Upper lobe of left lung (tissue), 6 donors: ENCODE results near the gene ANXA8L1. TPM values are rescaled to one million over a fixed set of nuclear protein-coding genes. Genes with fewer than 3 reads are reported as not detected.
A peak's percentile ranks its signal among the peaks of the same experiment; 100 is the strongest.
"Not testable (repeated sequence)": the region's sequence is repeated elsewhere in the genome, so short reads cannot be mapped to it uniquely, and the experiment has no call there.

Source experiments
- ATAC-seq, 2 donors: fragments of 200-7000 bp; cut with Tn5 transposase; one replicate each; pipeline ENCODE4 v1.9.1; 2022; ENCODE audit warnings: mild to moderate bottlenecking in 2 of 2, moderate library complexity in 2 of 2; ENCODE audit not compliant: low FRiP score in 2 of 2
- DNase-seq, 2 donors: peaks; one replicate each; pipeline ENCODE4 v3.0.0-alpha.2; 2019 to 2020
- H3K27ac ChIP-seq, 4 donors: fragments of 200-600 bp; sonication (generic); one replicate each; pipeline ENCODE4 v1.5.1; 2016 to 2019
- H3K27me3 ChIP-seq, 4 donors: fragments of 200-600 bp; sonication (generic); one replicate each; pipeline ENCODE4 v1.5.1; 2017 to 2019
- H3K36me3 ChIP-seq, 4 donors: fragments of 200-600 bp; sonication (generic); one replicate each; pipeline ENCODE4 v1.5.1; 2016 to 2019
- H3K4me1 ChIP-seq, 4 donors: fragments of 200-600 bp; sonication (generic); one replicate each; pipeline ENCODE4 v1.5.1; 2018 to 2019
- H3K4me3 ChIP-seq, 4 donors: fragments of 200-600 bp; sonication (generic); one replicate each; pipeline ENCODE4 v1.5.1; 2017 to 2019; ENCODE audit warnings: mild to moderate bottlenecking in 2 of 4, moderate library complexity in 1 of 4
- H3K9me3 ChIP-seq, 4 donors: fragments of 200-600 bp; sonication (generic); one replicate each; pipeline ENCODE4 v1.5.1; 2018 to 2019
- EP300 ChIP-seq, 4 donors: sonication (generic); formaldehyde crosslinking; IDR thresholded peaks; one replicate each; pipeline ENCODE4 v1.5.1; 2017; ENCODE audit warnings: antibody characterized with exemption in 4 of 4, control low read depth in 2 of 4
- POLR2A ChIP-seq, 4 donors: fragments of 450-650 bp; IDR thresholded peaks; one replicate each; pipeline ENCODE4 v1.5.1; 2016 to 2017; ENCODE audit warnings: antibody characterized with exemption in 4 of 4, mild to moderate bottlenecking in 2 of 4
- POLR2AphosphoS5 ChIP-seq, 2 donors: sonication (generic); formaldehyde crosslinking; IDR thresholded peaks; one replicate each; pipeline ENCODE4 v1.5.1; 2017; ENCODE audit warnings: antibody characterized with exemption in 2 of 2
- WGBS, 2 donors: methylation state at CpG; one replicate each; pipeline ENCODE4 v1.1.5; 2017 to 2018; 5-methylcytosine and 5-hydroxymethylcytosine counted together
- total RNA-seq, 6 donors: library from RNA; depleted of rRNA in 4 of 6; stranded (reverse); fragments of >200 nt in 4 of 6; gene quantifications; one replicate each; pipeline versions ENCODE4 v1.1.0 to v1.2.1, GENCODE V29; 2016 to 2021
- TF ChIP-seq, protein P1 (sequence below), 6 experiments: fragments of 450-650 bp in 4 of 6; fragments of 200-600 bp in 2 of 6; sonication (generic) in 2 of 6; IDR thresholded peaks; one replicate each; pipeline ENCODE4 v1.5.1; 2016 to 2019; ENCODE audit warnings: antibody characterized with exemption in 6 of 6
- donor health status: DM: no; HTN: no; CAD: no; lungs with moderate emphysema.
- donor health status: DM: no; HTN: yes; CAD: no; lungs with severe emphysema.

Gene ANXA8L1
- total RNA-seq, 6 donors from 2014 or later = 10.5 to 45.3 (median 27.0) TPM

DNA sequence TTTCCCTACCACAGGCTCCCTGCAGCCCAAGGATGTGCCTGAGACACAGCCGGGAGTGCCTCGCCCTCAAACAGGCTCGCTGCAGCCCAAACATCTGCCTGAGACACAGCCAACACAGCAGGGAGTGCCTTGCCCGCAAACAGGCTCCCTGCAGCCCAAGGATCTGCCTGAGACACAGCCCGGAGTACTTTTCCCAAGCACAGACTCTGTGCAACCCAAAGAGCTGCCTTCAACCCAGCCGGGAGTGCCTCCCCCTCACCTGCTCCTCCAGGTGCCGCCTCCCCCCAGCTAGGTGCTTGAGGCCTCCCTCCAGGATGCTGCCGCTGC, 45.9 kb upstream of the ANXA8L1 start:
- peak in 1 of 2 donors; percentile 30 for DNase-seq
- Histone ChIP-seq H3K27ac (no peak overlapping the region), H3K9me3 (no peaks in the 10 kb centered on the region), H3K27me3 (no peaks in the 10 kb centered on the region), H3K36me3 (no peaks in the 10 kb centered on the region), H3K4me1 (no peaks in the 10 kb centered on the region), H3K4me3 (no peak overlapping the region)
- peak in 1 of 2 donors; percentile 17 for ATAC-seq
- 62 to 72% methylated on average over 3 to 8 of the region's 8 CpGs for WGBS, 2 donors
- TF ChIP-seq POLR2A (IDR thresholded peaks at IDR 0.05) (no peak), POLR2AphosphoS5 (IDR thresholded peaks at IDR 0.05) (no peak), EP300 (IDR thresholded peaks at IDR 0.05) (no peak)
- TF ChIP-seq, protein P1, sequence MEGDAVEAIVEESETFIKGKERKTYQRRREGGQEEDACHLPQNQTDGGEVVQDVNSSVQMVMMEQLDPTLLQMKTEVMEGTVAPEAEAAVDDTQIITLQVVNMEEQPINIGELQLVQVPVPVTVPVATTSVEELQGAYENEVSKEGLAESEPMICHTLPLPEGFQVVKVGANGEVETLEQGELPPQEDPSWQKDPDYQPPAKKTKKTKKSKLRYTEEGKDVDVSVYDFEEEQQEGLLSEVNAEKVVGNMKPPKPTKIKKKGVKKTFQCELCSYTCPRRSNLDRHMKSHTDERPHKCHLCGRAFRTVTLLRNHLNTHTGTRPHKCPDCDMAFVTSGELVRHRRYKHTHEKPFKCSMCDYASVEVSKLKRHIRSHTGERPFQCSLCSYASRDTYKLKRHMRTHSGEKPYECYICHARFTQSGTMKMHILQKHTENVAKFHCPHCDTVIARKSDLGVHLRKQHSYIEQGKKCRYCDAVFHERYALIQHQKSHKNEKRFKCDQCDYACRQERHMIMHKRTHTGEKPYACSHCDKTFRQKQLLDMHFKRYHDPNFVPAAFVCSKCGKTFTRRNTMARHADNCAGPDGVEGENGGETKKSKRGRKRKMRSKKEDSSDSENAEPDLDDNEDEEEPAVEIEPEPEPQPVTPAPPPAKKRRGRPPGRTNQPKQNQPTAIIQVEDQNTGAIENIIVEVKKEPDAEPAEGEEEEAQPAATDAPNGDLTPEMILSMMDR (IDR thresholded peaks at IDR 0.05) = no peak

DNA sequence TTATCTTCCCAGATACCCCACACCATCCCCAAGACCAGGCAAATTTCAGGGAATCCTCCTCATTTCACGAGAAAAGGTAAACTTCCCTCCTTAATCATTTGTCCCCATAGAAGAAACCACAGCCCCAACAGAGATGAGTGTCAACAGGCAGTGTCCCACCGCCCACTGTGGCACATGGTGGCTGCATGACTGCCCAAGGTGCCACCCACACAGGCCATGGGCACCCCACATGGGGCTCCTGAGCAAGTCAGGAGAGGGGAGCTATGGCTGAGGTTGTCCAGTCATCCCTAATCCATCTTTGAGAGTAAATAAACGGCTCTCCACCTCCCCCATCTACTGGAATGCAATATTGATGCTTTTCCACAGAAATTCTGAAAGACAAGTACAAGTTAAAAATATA, 44.7 kb upstream of the ANXA8L1 start:
- Histone ChIP-seq H3K27ac (no peak overlapping the region), H3K36me3 (no peaks in the 10 kb centered on the region), H3K9me3 (no peaks in the 10 kb centered on the region), H3K4me1 (no peaks in the 10 kb centered on the region), H3K27me3 (no peaks in the 10 kb centered on the region), H3K4me3 (no peak overlapping the region)
- 69 to 71% methylated on average over 3 of the region's 3 CpGs for WGBS, 2 donors
- ATAC-seq (no peak), DNase-seq (no peak)
- TF ChIP-seq POLR2AphosphoS5 (IDR thresholded peaks at IDR 0.05) (no peak), POLR2A (IDR thresholded peaks at IDR 0.05) (no peak), EP300 (IDR thresholded peaks at IDR 0.05) (no peak)
- TF ChIP-seq, protein P1 (IDR thresholded peaks at IDR 0.05) = no peak

DNA sequence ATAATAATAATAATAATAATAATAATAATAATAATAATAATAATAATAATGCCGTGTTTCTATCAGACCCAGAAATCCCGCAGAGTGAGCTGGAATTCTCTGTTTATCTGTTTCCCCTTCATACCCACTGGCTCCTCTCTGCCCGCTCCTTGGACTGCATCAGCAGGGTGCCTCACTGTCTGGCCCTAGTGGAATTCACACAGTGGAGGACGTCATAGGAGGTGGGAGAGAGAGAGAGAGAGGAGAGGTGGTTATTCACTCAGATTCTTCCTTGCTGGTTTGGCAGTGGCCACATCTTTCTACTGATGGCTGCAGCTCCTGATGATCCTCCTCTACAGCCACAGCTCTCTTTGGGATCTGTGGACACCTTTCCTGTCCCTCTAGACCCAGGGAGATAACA, 10.1 kb upstream of the ANXA8L1 start:
- not testable (repeated sequence) for H3K4me1 ChIP-seq, H3K9me3 ChIP-seq, H3K4me3 ChIP-seq, H3K27ac ChIP-seq, DNase-seq, ATAC-seq, H3K27me3 ChIP-seq, H3K36me3 ChIP-seq
- WGBS, 2 donors = 77 to 90% methylated on average over 2 to 4 of the region's 4 CpGs

DNA sequence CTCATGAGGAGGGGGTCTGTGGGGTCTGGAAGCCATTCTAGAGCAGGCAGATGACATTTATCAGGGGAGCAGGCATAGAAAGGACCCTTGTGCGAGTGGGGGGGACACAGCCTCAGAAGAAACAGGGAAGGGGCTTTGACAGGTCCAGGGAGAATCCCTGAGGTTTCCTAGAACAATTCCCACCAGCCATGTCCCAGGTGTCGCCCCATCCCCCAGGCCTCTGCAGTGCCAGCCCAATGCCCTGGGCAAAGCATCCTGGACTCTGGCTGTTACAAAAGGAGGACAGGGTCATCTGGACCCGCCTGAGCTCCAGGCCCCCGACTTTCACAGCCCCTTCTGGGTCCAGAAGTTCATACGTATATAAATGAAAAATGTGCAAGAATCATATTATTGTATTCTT, 8.4 kb upstream of the ANXA8L1 start:
- ATAC-seq, H3K27me3 ChIP-seq, H3K9me3 ChIP-seq, H3K36me3 ChIP-seq, DNase-seq, H3K4me3 ChIP-seq, H3K4me1 ChIP-seq, H3K27ac ChIP-seq: not testable (repeated sequence)
- WGBS, 2 donors = 56% methylated on average over 1 of the region's 5 CpGs; no CpG with 5 or more reads in 1 of the 2 donors

DNA sequence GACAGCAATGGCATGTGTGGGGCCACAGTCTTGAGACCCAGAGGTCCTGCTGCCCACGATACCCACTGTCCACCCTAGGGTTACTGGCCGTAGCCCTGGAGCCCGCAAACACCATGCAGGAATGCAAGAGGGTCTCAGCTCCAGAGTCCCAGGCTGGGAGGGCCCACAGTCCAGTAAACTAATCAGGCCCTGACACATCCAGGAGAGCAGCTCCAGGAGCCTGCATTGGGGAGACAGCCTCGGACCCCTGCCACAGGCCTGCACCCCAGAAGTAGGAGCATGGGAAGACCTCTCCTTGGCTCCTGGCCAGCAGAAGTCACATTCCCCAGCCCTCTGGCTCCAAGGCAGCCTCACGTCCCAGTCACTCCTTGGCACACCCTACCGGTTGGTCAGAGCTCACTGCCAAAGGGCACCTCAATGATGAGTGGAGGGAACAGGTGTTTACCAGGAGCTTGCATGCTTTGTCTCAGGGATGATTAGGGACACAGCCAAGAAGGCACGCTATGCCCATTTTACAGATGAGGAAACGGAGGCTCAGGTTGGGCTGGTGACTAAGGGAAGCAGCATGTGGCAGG, 7.8 kb upstream of the ANXA8L1 start:
- H3K9me3 ChIP-seq, H3K27ac ChIP-seq, H3K27me3 ChIP-seq, H3K4me3 ChIP-seq, H3K36me3 ChIP-seq, H3K4me1 ChIP-seq, ATAC-seq: not testable (repeated sequence)
- WGBS, 2 donors = 76% methylated on average over 4 of the region's 8 CpGs; no CpG with 5 or more reads in 1 of the 2 donors
- peak in 1 of 2 donors; percentile 29 for DNase-seq

DNA sequence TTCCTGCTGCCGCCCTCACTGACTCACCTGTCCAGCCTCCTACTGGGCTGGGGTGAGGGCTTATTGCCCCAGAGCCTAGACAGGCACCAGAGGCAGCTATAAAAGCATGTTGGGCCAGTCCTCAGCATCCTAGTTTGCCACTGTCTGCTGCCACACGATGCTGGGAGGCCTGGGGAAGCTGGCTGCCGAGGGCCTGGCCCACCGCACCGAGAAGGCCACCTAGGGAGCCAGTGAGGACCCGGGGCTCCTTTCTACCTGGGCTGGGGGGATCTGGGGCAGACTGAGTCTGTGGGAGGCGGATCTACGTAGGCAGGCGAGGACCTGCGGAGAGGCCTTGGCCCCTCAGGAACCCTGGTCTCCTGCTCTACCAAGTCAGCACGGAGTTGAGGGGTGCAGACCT, 6.6 kb upstream of the ANXA8L1 start:
- not testable (repeated sequence) for H3K27ac ChIP-seq, H3K4me3 ChIP-seq, H3K4me1 ChIP-seq, DNase-seq, H3K27me3 ChIP-seq, H3K36me3 ChIP-seq, ATAC-seq, H3K9me3 ChIP-seq
- 97% methylated on average over 9 of the region's 11 CpGs; no CpG with 5 or more reads in 1 of the 2 donors for WGBS, 2 donors

DNA sequence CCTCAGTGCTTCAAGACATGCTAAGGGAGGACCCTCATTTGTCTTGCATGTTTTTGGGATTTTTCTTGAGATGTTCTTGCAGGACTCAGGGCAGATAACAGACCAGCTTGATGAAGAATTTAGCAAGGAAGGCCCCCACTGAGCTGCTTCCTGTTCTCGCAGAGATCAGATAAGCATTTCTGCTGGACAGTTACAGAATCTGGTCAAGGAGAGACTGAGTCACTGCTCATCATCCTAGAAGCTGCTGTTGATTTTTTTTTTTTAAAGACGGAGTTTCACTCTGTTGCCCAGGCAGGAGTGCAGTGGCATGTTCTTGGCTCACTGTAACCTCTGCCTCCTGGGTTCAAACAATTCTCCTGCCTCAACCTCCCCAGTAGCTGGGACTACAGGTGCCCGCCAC, 1.2 kb upstream of the ANXA8L1 start:
- H3K4me3 ChIP-seq, H3K27ac ChIP-seq, ATAC-seq, H3K36me3 ChIP-seq, H3K9me3 ChIP-seq, H3K27me3 ChIP-seq, H3K4me1 ChIP-seq, DNase-seq: not testable (repeated sequence)
- 43 to 85% methylated on average over 1 to 3 of the region's 3 CpGs for WGBS, 2 donors

DNA sequence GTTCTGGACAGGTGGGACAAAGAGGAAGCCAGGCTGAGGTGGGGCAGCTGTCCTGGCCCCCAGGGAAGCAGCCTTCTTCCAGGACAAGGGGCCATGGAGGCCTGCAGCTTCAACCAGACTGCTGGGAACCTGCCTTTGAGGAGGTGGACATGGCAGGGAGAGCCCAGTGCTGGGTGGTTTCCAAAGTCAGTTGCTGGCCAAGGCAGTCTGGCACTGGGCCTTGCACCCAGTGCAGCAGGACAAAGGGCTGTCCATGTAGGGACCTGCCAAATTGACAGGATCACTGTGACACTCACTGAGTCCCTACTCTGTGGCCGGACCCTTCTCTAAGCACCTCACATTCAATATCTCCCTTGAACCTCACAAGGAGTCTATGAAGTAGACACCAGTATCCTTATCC, 1.4 kb downstream of the ANXA8L1 start:
- H3K4me1 ChIP-seq, H3K4me3 ChIP-seq, DNase-seq, H3K27me3 ChIP-seq, H3K9me3 ChIP-seq, H3K27ac ChIP-seq, H3K36me3 ChIP-seq: not testable (repeated sequence)
- peak; percentile 7 to 13 for ATAC-seq
- WGBS, 2 donors = no CpG with 5 or more reads among the region's 1 CpG

DNA sequence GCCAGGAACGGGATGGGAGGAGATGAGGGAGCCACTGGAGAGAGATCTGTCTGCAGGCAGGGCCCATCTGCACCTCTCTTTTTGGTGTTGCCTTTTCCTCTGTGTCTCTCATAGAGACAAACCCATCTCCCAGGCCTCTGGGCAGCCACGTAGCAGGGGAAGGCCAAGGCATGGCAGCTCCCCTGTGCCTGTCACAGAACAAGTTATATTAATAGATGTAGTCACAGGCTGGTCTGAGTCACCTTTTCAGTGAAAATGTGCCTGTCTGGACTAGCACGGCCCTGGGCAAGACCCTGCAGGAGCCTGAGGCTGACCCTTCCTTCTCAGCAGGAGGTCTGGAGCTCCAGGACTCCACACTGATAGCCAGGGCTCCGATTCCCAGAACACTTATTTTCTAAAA, 2.1 kb downstream of the ANXA8L1 start:
- H3K27ac ChIP-seq, DNase-seq, H3K4me3 ChIP-seq, H3K36me3 ChIP-seq, H3K4me1 ChIP-seq, H3K27me3 ChIP-seq, H3K9me3 ChIP-seq: not testable (repeated sequence)
- ATAC-seq = peak in 1 of 2 donors; percentile 34
- WGBS, 2 donors = 89% methylated on average over 1 of the region's 4 CpGs; no CpG with 5 or more reads in 1 of the 2 donors

DNA sequence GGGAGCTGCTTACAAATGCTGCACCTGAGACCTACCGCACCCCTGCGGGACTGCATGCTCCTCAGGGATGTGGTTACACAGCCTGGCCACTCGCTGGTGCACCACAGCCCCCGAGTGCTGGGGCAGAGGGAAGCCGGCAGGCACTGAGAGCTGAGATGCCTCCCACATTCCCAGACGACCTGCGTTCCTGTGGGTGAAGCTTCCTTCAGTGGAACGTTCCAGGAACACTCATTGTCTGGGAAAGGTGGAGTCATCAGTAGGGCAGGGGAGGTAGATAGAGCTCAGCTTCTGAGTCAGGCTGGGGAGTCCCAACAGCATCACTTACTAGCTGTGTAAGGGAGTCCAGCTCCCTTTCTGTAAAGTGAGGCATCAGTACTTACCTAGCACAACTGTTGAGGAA, 2.5 kb downstream of the ANXA8L1 start:
- H3K9me3 ChIP-seq, H3K4me1 ChIP-seq, H3K27ac ChIP-seq, H3K36me3 ChIP-seq, H3K4me3 ChIP-seq, DNase-seq, H3K27me3 ChIP-seq: not testable (repeated sequence)
- peak; percentile 49 to 64 for ATAC-seq
- 47% methylated on average over 6 of the region's 8 CpGs; no CpG with 5 or more reads in 1 of the 2 donors for WGBS, 2 donors

DNA sequence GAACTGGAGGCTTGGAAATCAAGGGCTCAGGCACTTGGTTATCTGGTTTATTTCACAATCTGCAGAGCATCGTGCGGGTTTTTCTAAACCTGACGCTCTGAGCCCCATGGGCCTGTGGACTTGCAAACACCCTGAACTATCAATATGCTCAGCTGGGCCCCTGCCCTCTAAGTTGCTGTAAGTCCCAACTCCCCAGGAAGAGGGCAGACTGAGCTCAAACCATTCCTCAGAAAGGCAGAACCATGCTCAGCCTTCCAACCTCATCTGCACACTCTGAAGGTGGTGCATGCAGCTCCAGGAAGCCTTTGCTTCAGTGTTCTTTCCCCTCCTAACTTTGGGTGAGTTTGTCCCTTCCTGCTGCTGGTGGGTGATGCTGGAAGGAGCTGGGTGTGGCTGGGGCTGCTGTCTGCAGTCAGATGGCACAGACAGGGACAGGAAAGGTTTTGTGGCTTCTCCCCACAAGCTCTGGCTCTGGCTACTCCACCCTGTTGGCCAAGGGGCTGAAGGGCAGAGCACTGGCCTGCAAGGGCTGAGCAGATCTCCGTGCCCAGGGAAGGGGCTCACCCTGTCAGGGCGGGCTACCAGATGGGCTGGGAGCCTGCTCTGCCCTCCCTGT, 3.8 kb downstream of the ANXA8L1 start:
- H3K27me3 ChIP-seq, ATAC-seq: not testable (repeated sequence)

More for the DNA sequence above, 3.8 kb downstream of the ANXA8L1 start:
- 67% methylated on average over 1 of the region's 5 CpGs; no CpG with 5 or more reads in 1 of the 2 donors for WGBS, 2 donors
- not testable (repeated sequence) for H3K4me1 ChIP-seq, H3K36me3 ChIP-seq, H3K4me3 ChIP-seq, H3K9me3 ChIP-seq, H3K27ac ChIP-seq, DNase-seq
